Stimulated activated CD8-positive, alpha-beta memory T cell treated with anti-CD3 and anti-CD28 coated beads, Interleukin-4, amount 100 ng/mL, for 48 hours (primary cell): ENCODE data around the gene GPR85.
"Not testable (repeated sequence)": the region's sequence is repeated elsewhere in the genome, so short reads cannot be mapped to it uniquely, and the experiment has no call there.

Source experiments
- DNase-seq: peaks from one replicate; pipeline ENCODE4 v3.0.0-alpha.2; 2020

The GPR85 gene

DNA sequence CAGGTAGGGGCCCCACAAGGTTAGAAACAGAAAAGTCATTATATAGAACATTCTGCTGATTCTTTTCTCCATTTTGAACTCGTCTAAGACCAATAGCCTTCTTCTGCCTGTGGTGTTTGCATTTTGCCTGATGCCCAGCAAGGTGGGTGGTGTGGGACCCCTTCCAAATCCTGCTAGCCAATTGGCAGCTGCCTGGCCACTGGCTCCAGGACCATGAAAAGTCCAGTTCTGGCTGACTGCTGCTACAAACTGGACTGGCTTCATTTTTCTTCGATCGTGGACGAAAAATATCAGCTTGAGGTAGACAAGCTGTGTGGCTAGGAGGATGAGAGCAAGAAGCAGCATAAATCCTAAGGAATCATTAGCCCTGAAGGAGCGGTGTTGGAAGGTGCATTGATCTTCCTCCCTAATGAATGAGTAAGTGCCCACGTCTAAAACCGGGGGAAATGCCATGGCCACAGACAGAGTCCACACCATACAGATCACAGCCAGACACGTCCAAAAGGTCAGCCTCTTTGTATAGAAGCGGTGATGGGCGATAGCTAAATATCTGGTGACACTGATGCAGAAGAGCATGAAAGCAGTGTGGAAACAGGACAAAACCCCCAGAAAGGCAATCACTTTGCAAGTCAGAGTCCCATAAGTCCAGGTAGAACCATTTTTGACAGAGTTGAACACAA lies 2.7 kb downstream of the GPR85 start:
- no peak for DNase-seq

GRCh38 chr7:113083132-113083815 lies 3.4 kb downstream of the GPR85 start:
- no peak for DNase-seq

DNA sequence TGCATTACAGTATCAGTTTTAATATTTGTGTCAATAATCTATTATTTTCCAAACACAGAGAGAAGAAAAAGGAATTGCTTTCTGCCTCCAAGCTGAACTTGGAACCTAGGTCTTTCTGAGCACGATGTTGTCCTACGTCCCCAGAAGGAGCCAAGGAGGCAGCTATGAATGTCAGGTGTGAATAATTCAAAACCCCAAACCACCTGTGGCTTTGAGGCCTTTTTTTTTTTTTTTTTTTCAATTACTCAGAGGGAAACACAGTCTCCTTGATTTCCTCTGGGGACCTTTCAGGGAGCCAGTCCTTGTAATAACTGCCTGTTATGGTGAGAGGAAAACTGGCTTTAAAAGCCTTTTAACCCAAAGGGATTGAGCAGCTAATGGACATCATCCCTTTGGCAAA lies 8.3 kb downstream of the GPR85 start:
- no peak for DNase-seq

- no peak for DNase-seq
Observed at GRCh38 chr7:113076703-113077102, 9.9 kb downstream of the GPR85 start.

- no peak for DNase-seq
Observed at GRCh38 chr7:113071465-113071864, 15.2 kb downstream of the GPR85 start.

DNA sequence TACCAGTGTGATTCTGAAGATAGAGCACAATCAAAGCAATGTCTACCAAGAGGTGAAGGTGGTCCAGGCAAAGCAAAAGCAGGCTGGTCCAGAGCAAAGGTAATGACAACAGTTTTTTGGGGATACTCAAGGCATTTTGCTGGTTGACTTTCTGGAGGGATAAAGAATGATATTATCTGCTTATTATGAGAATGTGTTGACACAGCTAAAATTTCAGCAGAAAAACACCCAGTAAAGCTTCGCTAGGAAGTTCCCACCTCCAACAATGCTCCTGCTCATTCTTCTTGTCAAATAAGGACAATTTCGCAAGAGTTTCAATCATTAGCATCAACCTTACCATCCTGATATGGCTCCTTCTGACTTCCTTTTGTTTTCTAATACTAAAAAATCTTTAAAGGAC lies 24.1 kb downstream of the GPR85 start:
- DNase-seq = no peak

GRCh38 chr7:113060100-113060499 lies 26.5 kb downstream of the GPR85 start:
- no peak for DNase-seq

DNA sequence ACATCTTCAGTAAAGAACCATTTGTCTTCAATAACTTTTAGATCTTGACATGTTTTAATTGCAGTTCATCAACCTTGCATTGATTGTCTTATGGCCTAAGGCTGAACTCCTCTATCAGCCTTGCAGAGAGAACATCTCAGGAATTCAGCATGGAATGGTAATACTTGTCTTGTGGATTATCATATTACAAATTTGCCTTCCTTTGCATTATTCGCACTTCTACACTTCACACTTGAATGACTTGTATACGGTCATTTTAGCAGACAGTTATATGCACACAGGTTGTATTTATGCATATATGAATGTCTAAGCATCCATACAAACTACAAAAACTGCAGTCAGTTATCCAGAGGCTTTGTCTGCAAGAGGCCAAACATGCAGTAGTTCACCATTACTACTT lies 31.7 kb downstream of the GPR85 start:
- no peak for DNase-seq

GRCh38 chr7:113054272-113054671 lies 32.4 kb downstream of the GPR85 start:
- DNase-seq = not testable (repeated sequence)

GRCh38 chr7:113049221-113049620 lies 37.4 kb downstream of the GPR85 start:
- not testable (repeated sequence) for DNase-seq

- no peak for DNase-seq
Observed at GRCh38 chr7:113046453-113046852, 40.2 kb downstream of the GPR85 start.

- DNase-seq = no peak
Observed at GRCh38 chr7:113045379-113045778, 41.2 kb downstream of the GPR85 start.

- DNase-seq = no peak
Observed at GRCh38 chr7:113044394-113044793, 42.2 kb downstream of the GPR85 start.

- no peak for DNase-seq
Observed at GRCh38 chr7:113040849-113041248, 45.8 kb downstream of the GPR85 start.

DNA sequence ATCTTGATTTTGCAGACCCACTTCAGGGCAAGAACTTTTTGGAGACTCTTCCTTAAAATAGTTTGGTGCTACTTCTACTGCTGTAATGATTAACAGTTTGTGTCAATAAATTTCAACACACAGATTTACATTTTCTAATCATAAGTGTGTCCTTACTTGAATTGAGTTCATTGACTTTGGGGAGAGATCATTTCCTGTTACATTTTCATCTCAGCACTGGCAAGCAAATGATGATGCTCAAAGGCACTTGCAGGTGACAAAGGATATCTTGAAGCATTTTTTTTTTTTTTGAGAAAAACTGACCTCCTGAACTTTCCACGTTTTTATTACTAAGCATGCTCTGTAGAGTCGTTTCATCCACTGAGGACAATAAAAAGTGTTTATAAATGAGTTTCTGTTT lies 52.7 kb downstream of the GPR85 start:
- no peak for DNase-seq
